Esophagus muscularis mucosa (tissue), 4 donors: ENCODE data around the gene SORBS1. TPM values are rescaled to one million over a fixed set of nuclear protein-coding genes. Genes with fewer than 3 reads are reported as not detected.

ENCODE experiments used
- DNase-seq: peaks from one replicate; pipeline ENCODE4 v3.0.0-alpha.2; 2017; ENCODE audit errors: extremely low spot score
- H3K27ac ChIP-seq, 4 donors: fragments of 200-600 bp; sonication (generic); replicated peaks in 1 of 4; 1 replicate in 3 of 4; 2 replicates in 1 of 4; pipeline ENCODE4 v1.5.1; 2016 to 2019; ENCODE audit warnings: mild to moderate bottlenecking in 1 of 4
- H3K27me3 ChIP-seq, 4 donors: fragments of 200-600 bp; sonication (generic); one replicate each; pipeline versions ENCODE4 v1.5.1 to v1.6.0; 2016 to 2019
- H3K36me3 ChIP-seq, 4 donors: fragments of 200-600 bp; sonication (generic); one replicate each; pipeline ENCODE4 v1.5.1; 2016 to 2019
- H3K4me1 ChIP-seq, 4 donors: fragments of 200-600 bp; sonication (generic); one replicate each; pipeline ENCODE4 v1.5.1; 2016 to 2019
- H3K4me3 ChIP-seq, 4 donors: fragments of 200-600 bp; sonication (generic); 1 replicate in 2 of 4; 2 replicates in 2 of 4; pipeline ENCODE4 v1.5.1; 2016 to 2019; ENCODE audit warnings: mild to moderate bottlenecking in 4 of 4, moderate library complexity in 1 of 4
- H3K9me3 ChIP-seq, 4 donors: fragments of 200-600 bp; sonication (generic); 1 replicate in 3 of 4; 2 replicates in 1 of 4; pipeline ENCODE4 v1.5.1; 2016 to 2019
- CTCF ChIP-seq, 3 experiments: fragments of 200-600 bp in 2 of 3; fragments of 450-650 bp in 1 of 3; sonication (generic) in 2 of 3; IDR thresholded peaks; one replicate each; pipeline ENCODE4 v1.5.1; 2017 to 2019; ENCODE audit warnings: antibody characterized with exemption in 3 of 3, mild to moderate bottlenecking in 2 of 3, moderate library complexity in 1 of 3
- EP300 ChIP-seq: sonication (generic); formaldehyde crosslinking; IDR thresholded peaks from one replicate; pipeline ENCODE4 v1.6.1; 2017; ENCODE audit warnings: antibody characterized with exemption
- POLR2A ChIP-seq: fragments of 450-650 bp; IDR thresholded peaks from one replicate; pipeline ENCODE4 v1.6.1; 2017; ENCODE audit warnings: antibody characterized with exemption, moderate library complexity, mild to moderate bottlenecking, low read depth
- POLR2AphosphoS5 ChIP-seq, 2 donors: sonication (generic); formaldehyde crosslinking; IDR thresholded peaks; one replicate each; pipeline ENCODE4 v1.6.1; 2017; ENCODE audit warnings: antibody characterized with exemption in 2 of 2
- WGBS: methylation state at CpG from one replicate; pipeline ENCODE4 v1.1.5; 2018; 5-methylcytosine and 5-hydroxymethylcytosine counted together
- intact Hi-C: fragments of 100-400 bp; cut with DNase I; formaldehyde crosslinking; loops from one replicate; pipeline ENCODE4 v1.15.1; 2023
- total RNA-seq, 4 donors: library from RNA; depleted of rRNA; stranded (reverse); fragments of >200 nt; gene quantifications; one replicate each; pipeline versions ENCODE4 v1.1.0 to v1.2.1, GENCODE V29; 2016

Gene SORBS1
- total RNA-seq, 4 donors from 2014 or later, result 1,569 to 2,231 (median 1,854) TPM

- DNase-seq, result no peak
- TF ChIP-seq POLR2AphosphoS5 (IDR thresholded peaks at IDR 0.05), result no peak
- TF ChIP-seq EP300, result no peak
- no peak for TF ChIP-seq POLR2A
- TF ChIP-seq CTCF (IDR thresholded peaks at IDR 0.05), result no peak
- Histone ChIP-seq H3K9me3 (no peaks in the 10 kb centered on the region), H3K36me3 (peaks cover 30 to 84% (median 76%) of the 10 kb centered on the region in 4 donors), H3K4me3 (no peak overlapping the region), H3K27me3 (no peaks in the 10 kb centered on the region), H3K4me1 (peaks cover 71 to 100% (median 99%) of the 10 kb centered on the region in 4 donors), H3K27ac (peak overlapping the region; percentile 85 to 97 (median 94))
- intact Hi-C loops, result no loop called here
- WGBS, result 86% methylated on average over 7 of the region's 7 CpGs
Measured at GRCh38 chr10:95404462-95404858, 156.7 kb downstream of the SORBS1 start.

- WGBS, result 77% methylated on average over 8 of the region's 8 CpGs
- Histone ChIP-seq H3K9me3 (no peaks in the 10 kb centered on the region), H3K4me1 (peaks cover 71 to 100% (median 99%) of the 10 kb centered on the region in 4 donors), H3K4me3 (no peak overlapping the region), H3K27ac (peak overlapping the region; percentile 85 to 97 (median 94)), H3K36me3 (peaks cover 34 to 87% (median 81%) of the 10 kb centered on the region in 4 donors), H3K27me3 (no peaks in the 10 kb centered on the region)
- TF ChIP-seq POLR2A, result no peak
- TF ChIP-seq POLR2AphosphoS5 (IDR thresholded peaks at IDR 0.05), result peak in 1 of 2 donors; percentile 39
- no peak for DNase-seq
- intact Hi-C loops, result no loop called here
Measured at GRCh38 chr10:95403700-95404461, 157.3 kb downstream of the SORBS1 start.

- Histone ChIP-seq H3K4me3 (no peak overlapping the region), H3K27me3 (no peaks in the 10 kb centered on the region), H3K36me3 (peaks cover 51 to 93% (median 87%) of the 10 kb centered on the region in 4 donors), H3K9me3 (no peaks in the 10 kb centered on the region), H3K4me1 (peaks cover 61 to 100% (median 97%) of the 10 kb centered on the region in 4 donors), H3K27ac (peak overlapping the region; percentile 85 to 97 (median 94))
- intact Hi-C loops, result no loop called here
- TF ChIP-seq POLR2AphosphoS5 (IDR thresholded peaks at IDR 0.05), result peak in 1 of 2 donors; percentile 58
- TF ChIP-seq EP300, result no peak
- TF ChIP-seq CTCF (IDR thresholded peaks at IDR 0.05), result no peak
- no peak for TF ChIP-seq POLR2A
- no peak for DNase-seq
- WGBS, result 33% methylated on average over 1 of the region's 1 CpG
Measured at GRCh38 chr10:95401704-95402469, 159.3 kb downstream of the SORBS1 start.

GRCh38 chr10:95400787-95401186 is 160.4 kb downstream of the SORBS1 start:
- Histone ChIP-seq H3K27me3 (no peaks in the 10 kb centered on the region), H3K4me1 (peaks cover 60 to 100% (median 96%) of the 10 kb centered on the region in 4 donors), H3K27ac (peak overlapping the region; percentile 85 to 97 (median 94)), H3K36me3 (peaks cover 54 to 95% (median 87%) of the 10 kb centered on the region in 4 donors), H3K4me3 (no peak overlapping the region), H3K9me3 (no peaks in the 10 kb centered on the region)
- TF ChIP-seq POLR2AphosphoS5 (IDR thresholded peaks at IDR 0.05) (peak in 1 of 2 donors; percentile 4), EP300 (no peak), CTCF (IDR thresholded peaks at IDR 0.05) (no peak), POLR2A (no peak)
- DNase-seq, result no peak
- intact Hi-C loops, result no loop called here
- 78% methylated on average over 2 of the region's 2 CpGs for WGBS

GRCh38 chr10:95399183-95399582 is 162.0 kb downstream of the SORBS1 start:
- no peak for DNase-seq
- TF ChIP-seq POLR2A (no peak), CTCF (IDR thresholded peaks at IDR 0.05) (no peak), POLR2AphosphoS5 (IDR thresholded peaks at IDR 0.05) (peak in 1 of 2 donors; percentile 47)
- intact Hi-C loops, result no loop called here
- Histone ChIP-seq H3K36me3 (peaks cover 47 to 92% (median 87%) of the 10 kb centered on the region in 4 donors), H3K4me1 (peaks cover 61 to 97% (median 95%) of the 10 kb centered on the region in 4 donors), H3K9me3 (no peaks in the 10 kb centered on the region), H3K27me3 (no peaks in the 10 kb centered on the region), H3K27ac (peak overlapping the region; percentile 85 to 97 (median 94)), H3K4me3 (no peak overlapping the region)
- 40% methylated on average over 5 of the region's 5 CpGs for WGBS
